ENCODE measurements around the gene USP14.

- no peak for TF ChIP-seq POLR2A (IDR thresholded peaks at IDR 0.05)
- TF ChIP-seq CTCF (IDR thresholded peaks at IDR 0.05 in 8 of 11, conservative IDR thresholded peaks at IDR 0.05 in 3 of 11): no peak
These were observed 59.4 kb downstream of the USP14 start for GRCh38 chr18:217532-218336.

All from spleen (tissue), 7 donors.